Endothelial cell of umbilical vein (primary cell): ENCODE data around the gene PRRT1. TPM values are rescaled to one million over a fixed set of nuclear protein-coding genes. Genes with fewer than 3 reads are reported as not detected.

Experiments used
- BruUV-seq: library from RNA; stranded (reverse); fragments of 400-500 nt; replicated peaks from 2 replicates; lab custom pipeline; 2021; lab: Mats Ljungman, UMichigan
- CTCF ChIA-PET: fragments of 300-600, 350-600 bp; sonication (Branson Sonifier 250); formaldehyde crosslinking; loops from one replicate; lab custom pipeline; 2021; ENCODE audit warnings: antibody characterized with exemption, inconsistent platforms; lab: Charles Lee
- POLR2A ChIA-PET: fragments of 300-600, 350-600 bp; sonication (Branson Sonifier 250); formaldehyde crosslinking; loops from one replicate; lab custom pipeline; 2021; ENCODE audit warnings: antibody characterized with exemption, inconsistent platforms; lab: Charles Lee
- DNase-seq: peaks from one replicate; pipeline ENCODE4 v3.0.0-alpha.2; 2011; ENCODE audit warnings: low read depth, low spot score
- FAIRE-seq: peaks from 2 replicates; lab custom pipeline; 2011; peaks lifted over from hg19 to GRCh38; lab: Jason Lieb, UNC
- H2AFZ ChIP-seq: 2 replicates; pipeline ENCODE4 v1.6.0; 2012; ENCODE audit warnings: low read depth, low read length, control low read depth, inconsistent platforms
- H3K27ac ChIP-seq: 2 replicates; pipeline ENCODE4 v1.5.1; 2011; ENCODE audit warnings: low read depth, mild to moderate bottlenecking, control low read depth, low read length, moderate library complexity; ENCODE audit not compliant: insufficient read depth
- H3K27me3 ChIP-seq, 2 experiments: 2 replicates each; pipeline versions ENCODE4 v1.6.0 to v1.6.1; 2011; ENCODE audit warnings: low read length in 2 of 2, mixed read lengths in 1 of 2; ENCODE audit not compliant: control insufficient read depth in 2 of 2, insufficient read depth in 2 of 2
- H3K36me3 ChIP-seq, 2 experiments: 2 replicates in 1 of 2; 3 replicates in 1 of 2; pipeline ENCODE4 v1.5.1; 2011; ENCODE audit warnings: low read length in 2 of 2, mild to moderate bottlenecking in 1 of 2, moderate library complexity in 1 of 2; ENCODE audit not compliant: control insufficient read depth in 2 of 2, insufficient read depth in 2 of 2; ENCODE audit errors: extremely low read depth in 1 of 2
- H3K4me1 ChIP-seq: 3 replicates; pipeline ENCODE4 v1.5.1; 2011; ENCODE audit warnings: mild to moderate bottlenecking, low read length; ENCODE audit not compliant: control insufficient read depth, insufficient read depth; ENCODE audit errors: extremely low read depth
- H3K4me2 ChIP-seq: 2 replicates; pipeline ENCODE4 v1.6.1; 2011; ENCODE audit warnings: low read length, control low read depth, mixed read lengths; ENCODE audit not compliant: insufficient read depth
- H3K4me3 ChIP-seq, 3 experiments: fragments of 200-600 bp in 1 of 3; sonication (generic), shearing (Covaris generic) in 1 of 3; replicated peaks in 1 of 3; 2 replicates each; pipeline ENCODE4 v1.5.1; 2011 to 2016; ENCODE audit warnings: control low read depth in 3 of 3, low read length in 3 of 3, mild to moderate bottlenecking in 2 of 3, inconsistent platforms in 1 of 3, low read depth in 1 of 3, moderate library complexity in 1 of 3; ENCODE audit not compliant: insufficient read depth in 1 of 3
- H3K79me2 ChIP-seq: 2 replicates; pipeline ENCODE4 v1.6.0; 2012; ENCODE audit warnings: low read length, inconsistent platforms; ENCODE audit not compliant: control insufficient read depth, insufficient read depth
- H3K9ac ChIP-seq: replicated peaks from 2 replicates; pipeline ENCODE3; 2011; ENCODE audit warnings: low read length, control low read depth; ENCODE audit not compliant: insufficient read depth; ENCODE audit errors: extremely low read depth
- H3K9me1 ChIP-seq: replicated peaks from 3 replicates; pipeline ENCODE4 v1.6.0; 2011; ENCODE audit warnings: mild to moderate bottlenecking, low read length; ENCODE audit not compliant: control insufficient read depth, insufficient read depth; ENCODE audit errors: extremely low read depth
- H3K9me3 ChIP-seq: replicated peaks from 2 replicates; pipeline ENCODE4 v1.5.1; 2012; ENCODE audit warnings: low read length, inconsistent platforms; ENCODE audit not compliant: control insufficient read depth, insufficient read depth
- H4K20me1 ChIP-seq: replicated peaks from 2 replicates; pipeline ENCODE3; 2011; ENCODE audit warnings: mild to moderate bottlenecking, low read length; ENCODE audit not compliant: control insufficient read depth, insufficient read depth; ENCODE audit errors: extremely low read depth
- EZH2 ChIP-seq: IDR thresholded peaks from 2 replicates; pipeline ENCODE4 v1.6.1; 2012; ENCODE audit warnings: borderline replicate concordance, low read depth, mild to moderate bottlenecking, moderate library complexity, low read length, inconsistent platforms; ENCODE audit not compliant: severe bottlenecking
- JUN ChIP-seq: IDR thresholded peaks from 2 replicates; pipeline ENCODE4 v1.6.1; 2011; ENCODE audit warnings: borderline replicate concordance, low read depth; ENCODE audit not compliant: insufficient read length, insufficient read depth
- MAX ChIP-seq: IDR thresholded peaks from 2 replicates; pipeline ENCODE4 v1.6.1; 2011; ENCODE audit not compliant: insufficient read depth, insufficient read length
- MYC ChIP-seq: IDR thresholded peaks from one replicate; pipeline ENCODE4 v1.6.1; 2011; ENCODE audit warnings: mild to moderate bottlenecking, low read depth, low read length
- POLR2AphosphoS5 ChIP-seq: IDR thresholded peaks from 2 replicates; pipeline ENCODE4 v1.6.1; 2012; ENCODE audit warnings: low read depth, mild to moderate bottlenecking, control low read depth, low read length, moderate library complexity; ENCODE audit not compliant: insufficient read depth
- dilution Hi-C: fragments of 300-500 bp; cut with MboI; formaldehyde crosslinking; loops from one replicate; pipeline ENCODE4 v1.15.0; 2019; ENCODE audit warnings: low sequenced_read_pairs; ENCODE audit not compliant: extremely low pct_ligation_motif_present
- intact Hi-C: fragments of 100-400 bp; cut with micrococcal nuclease; formaldehyde crosslinking; loops from one replicate; pipeline ENCODE4 v1.10.0; 2022
- polyA plus RNA-seq, 4 experiments: library from polyadenylated mRNA; depleted of rRNA in 3 of 4; stranded (reverse) in 3 of 4; unstranded in 1 of 4; fragments of >200 nt; gene quantifications; 2 replicates each; pipeline versions ENCODE4 v1.2.1 to v1.2.3, GENCODE V29; 2011 to 2012; ENCODE audit warnings: missing spikeins in 1 of 4
- total RNA-seq: library from RNA; stranded (reverse); gene quantifications from 2 replicates; pipeline ENCODE4 v1.2.3, GENCODE V29; 2021
- TF ChIP-seq, protein P1 (sequence below), 2 donors: IDR thresholded peaks; 1 replicate in 1 of 2; 2 replicates in 1 of 2; pipeline ENCODE4 v1.5.1; 2011; ENCODE audit warnings: low read length in 2 of 2, mild to moderate bottlenecking in 2 of 2, moderate library complexity in 2 of 2, control low read depth in 1 of 2, inconsistent platforms in 1 of 2, low read depth in 1 of 2; ENCODE audit not compliant: insufficient read depth in 1 of 2; ENCODE audit errors: extremely low read depth in 1 of 2

PRRT1 gene
- total and polyA plus RNA-seq, 2 donors (not counting 3 experiments of a cell fraction or from before 2014, with no cell fraction given), result 0.55 to 1.3 TPM

DNA sequence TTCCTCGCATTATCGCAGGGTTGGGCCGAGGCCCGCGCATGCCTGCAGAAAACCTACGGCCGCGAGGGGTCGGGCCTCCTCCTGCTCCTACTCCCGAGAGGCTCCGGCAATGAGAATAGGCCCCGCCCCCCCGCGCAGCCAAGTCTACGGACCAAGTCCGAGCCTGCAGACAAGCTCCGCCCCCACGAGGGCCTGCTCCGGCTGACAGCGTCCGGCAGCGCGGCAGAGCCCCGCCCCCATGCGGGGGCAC lies 43.8 kb upstream of the PRRT1 start:
- ChIA-PET POLR2A (interaction anchor here (0.7 to 1.6 kb wide), 7 partner anchors 9 to 68 kb away, joined by 3 to 9 read pairs (median 4); partner anchors contain the start of genes ATF6B and FKBPL), CTCF (interaction anchor here (0.8 to 1.6 kb wide), 22 partner anchors 9 to 643 kb away, joined by 3 to 24 read pairs (median 3); partner anchors contain the start of genes AGPAT1, ATF6B, FKBPL and NOTCH4)
- TF ChIP-seq EZH2 (no peak), MAX (no peak), MYC (peak; percentile 77), POLR2AphosphoS5 (no peak), JUN (no peak)
- TF ChIP-seq, protein P1, sequence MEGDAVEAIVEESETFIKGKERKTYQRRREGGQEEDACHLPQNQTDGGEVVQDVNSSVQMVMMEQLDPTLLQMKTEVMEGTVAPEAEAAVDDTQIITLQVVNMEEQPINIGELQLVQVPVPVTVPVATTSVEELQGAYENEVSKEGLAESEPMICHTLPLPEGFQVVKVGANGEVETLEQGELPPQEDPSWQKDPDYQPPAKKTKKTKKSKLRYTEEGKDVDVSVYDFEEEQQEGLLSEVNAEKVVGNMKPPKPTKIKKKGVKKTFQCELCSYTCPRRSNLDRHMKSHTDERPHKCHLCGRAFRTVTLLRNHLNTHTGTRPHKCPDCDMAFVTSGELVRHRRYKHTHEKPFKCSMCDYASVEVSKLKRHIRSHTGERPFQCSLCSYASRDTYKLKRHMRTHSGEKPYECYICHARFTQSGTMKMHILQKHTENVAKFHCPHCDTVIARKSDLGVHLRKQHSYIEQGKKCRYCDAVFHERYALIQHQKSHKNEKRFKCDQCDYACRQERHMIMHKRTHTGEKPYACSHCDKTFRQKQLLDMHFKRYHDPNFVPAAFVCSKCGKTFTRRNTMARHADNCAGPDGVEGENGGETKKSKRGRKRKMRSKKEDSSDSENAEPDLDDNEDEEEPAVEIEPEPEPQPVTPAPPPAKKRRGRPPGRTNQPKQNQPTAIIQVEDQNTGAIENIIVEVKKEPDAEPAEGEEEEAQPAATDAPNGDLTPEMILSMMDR (IDR thresholded peaks at IDR 0.05; ENCODE audit: extremely low read depth in 1 of 2, insufficient read depth in 1 of 2, low read depth in 1 of 2, low read length in 2 of 2), result peak; percentile 21 to 57
- Histone ChIP-seq H3K4me2 (no peak overlapping the region), H3K36me3 (peaks cover 0 to 4% of the 10 kb centered on the region in 2 experiments), H2AFZ (no peak overlapping the region), H3K4me1 (peaks cover 36% of the 10 kb centered on the region), H3K27ac (peak overlapping the region; percentile 99), H3K27me3 (no peaks in the 10 kb centered on the region), H3K9me1 (no peaks in the 10 kb centered on the region), H3K9ac (peak overlapping the region; percentile 99), H3K9me3 (no peaks in the 10 kb centered on the region), H4K20me1 (no peaks in the 10 kb centered on the region), H3K4me3 (no peak overlapping the region), H3K79me2 (peaks cover 4% of the 10 kb centered on the region)
- DNase-seq, result peak; percentile 100
- FAIRE-seq, result peak; percentile 99
- no TSS peak for BruUV-seq
- intact Hi-C loops, result loop anchor here (1.0 to 10.0 kb wide), 8 partner anchors 17 to 774 kb away; partner anchors contain the start of genes C6orf47, CSNK2B, FKBPL and GPANK1
- dilution Hi-C loops, result no loop called here
